Measurements from ENCODE around the gene AFAP1L2.

Gene AFAP1L2

GRCh38 chr10:114294549-114294948 lies 109.8 kb downstream of the AFAP1L2 start:
- H3K4me3 ChIP-seq (ENCODE audit: low read depth, low read length), result no peak overlapping the region
- DNase-seq (ENCODE audit: low read depth), result no peak
- no peak for TF ChIP-seq CTCF (IDR thresholded peaks at IDR 0.05; ENCODE audit: insufficient read depth, low read depth, low read length, missing control alignments)

GRCh38 chr10:114293075-114293474 lies 111.2 kb downstream of the AFAP1L2 start:
- no peak overlapping the region for H3K4me3 ChIP-seq (ENCODE audit: low read depth, low read length)
- DNase-seq (ENCODE audit: low read depth), result no peak
- no peak for TF ChIP-seq CTCF (IDR thresholded peaks at IDR 0.05; ENCODE audit: insufficient read depth, low read depth, low read length, missing control alignments)

GRCh38 chr10:114291516-114291915 lies 112.8 kb downstream of the AFAP1L2 start:
- DNase-seq (ENCODE audit: low read depth), result no peak
- no peak overlapping the region for H3K4me3 ChIP-seq (ENCODE audit: low read depth, low read length)
- TF ChIP-seq CTCF (IDR thresholded peaks at IDR 0.05; ENCODE audit: insufficient read depth, low read depth, low read length, missing control alignments), result no peak

- TF ChIP-seq CTCF (IDR thresholded peaks at IDR 0.05; ENCODE audit: insufficient read depth, low read depth, low read length, missing control alignments), result no peak
- no peak overlapping the region for H3K4me3 ChIP-seq (ENCODE audit: low read depth, low read length)
- DNase-seq (ENCODE audit: low read depth), result no peak
Observed at GRCh38 chr10:114291076-114291475, 113.2 kb downstream of the AFAP1L2 start.

- no peak overlapping the region for H3K4me3 ChIP-seq (ENCODE audit: low read depth, low read length)
- no peak for DNase-seq (ENCODE audit: low read depth)
- no peak for TF ChIP-seq CTCF (IDR thresholded peaks at IDR 0.05; ENCODE audit: insufficient read depth, low read depth, low read length, missing control alignments)
Observed at GRCh38 chr10:114290038-114290437, 114.3 kb downstream of the AFAP1L2 start.

GRCh38 chr10:114289096-114289436 lies 115.2 kb downstream of the AFAP1L2 start:
- DNase-seq (ENCODE audit: low read depth), result no peak
- H3K4me3 ChIP-seq (ENCODE audit: low read depth, low read length), result no peak overlapping the region
- no peak for TF ChIP-seq CTCF (IDR thresholded peaks at IDR 0.05; ENCODE audit: insufficient read depth, low read depth, low read length, missing control alignments)

GRCh38 chr10:114288424-114289095 lies 115.7 kb downstream of the AFAP1L2 start:
- TF ChIP-seq CTCF (IDR thresholded peaks at IDR 0.05; ENCODE audit: insufficient read depth, low read depth, low read length, missing control alignments), result no peak
- no peak overlapping the region for H3K4me3 ChIP-seq (ENCODE audit: low read depth, low read length)
- no peak for DNase-seq (ENCODE audit: low read depth)

All from GM12865 (cell line).